Panc1 (cell line): ENCODE measurements around the gene WIPF1. TPM values are rescaled to one million over a fixed set of nuclear protein-coding genes. Genes with fewer than 3 reads are reported as not detected.

ENCODE experiments used
- ATAC-seq: fragments of 200-7000 bp; cut with Tn5 transposase; 2 replicates; pipeline ENCODE4 v1.9.1; 2020; ENCODE audit warnings: mild to moderate bottlenecking, moderate library complexity
- BruUV-seq: library from RNA; stranded (reverse); fragments of 400-500 nt; replicated peaks from 2 replicates; lab custom pipeline; 2021; lab: Mats Ljungman, UMichigan
- CTCF ChIA-PET: fragments of 300-600 bp; sonication (Branson Sonifier 250); formaldehyde crosslinking; loops from one replicate; lab custom pipeline; 2022; ENCODE audit warnings: antibody characterized with exemption; lab: Charles Lee
- POLR2A ChIA-PET: fragments of 300-600 bp; sonication (Branson Sonifier 250); formaldehyde crosslinking; loops from one replicate; lab custom pipeline; 2022; ENCODE audit warnings: antibody characterized with exemption; lab: Charles Lee
- DNase-seq: peaks from one replicate; pipeline ENCODE4 v3.0.0-alpha.2; 2010; ENCODE audit warnings: low read depth, low spot score
- H3K27ac ChIP-seq: 2 replicates; pipeline ENCODE4 v1.5.1; 2011; ENCODE audit warnings: mild to moderate bottlenecking, low read length, inconsistent platforms
- H3K27me3 ChIP-seq: fragments of 200-500 bp; sonication (Bioruptor generic); 2 replicates; pipeline ENCODE4 v1.6.0; 2014; ENCODE audit warnings: low read length, inconsistent platforms; ENCODE audit not compliant: control insufficient read depth, insufficient read depth
- H3K36me3 ChIP-seq: fragments of 200-500 bp; sonication (Bioruptor generic); 2 replicates; pipeline ENCODE4 v1.5.1; 2014; ENCODE audit warnings: inconsistent platforms, mild to moderate bottlenecking, low read length, moderate library complexity; ENCODE audit not compliant: control insufficient read depth, insufficient read depth
- H3K4me1 ChIP-seq: 2 replicates; pipeline ENCODE4 v1.5.1; 2011; ENCODE audit warnings: inconsistent platforms, mild to moderate bottlenecking, low read length, moderate library complexity; ENCODE audit not compliant: control insufficient read depth, insufficient read depth
- H3K4me3 ChIP-seq, 2 experiments: 2 replicates each; pipeline ENCODE4 v1.5.1; 2011 to 2012; ENCODE audit warnings: low read depth in 2 of 2, low read length in 2 of 2, mild to moderate bottlenecking in 2 of 2, inconsistent platforms in 1 of 2, moderate library complexity in 1 of 2
- H3K9me3 ChIP-seq: fragments of 200-500 bp; sonication (Bioruptor generic); 2 replicates; pipeline ENCODE4 v1.5.1; 2014; ENCODE audit warnings: low read depth, mild to moderate bottlenecking, inconsistent platforms, low read length, moderate library complexity; ENCODE audit not compliant: control insufficient read depth, insufficient read depth
- POLR2AphosphoS5 ChIP-seq: IDR thresholded peaks from 2 replicates; pipeline ENCODE4 v1.6.1; 2012; ENCODE audit warnings: mild to moderate bottlenecking, low read depth, low read length, moderate library complexity
- SIN3A ChIP-seq: IDR thresholded peaks from 2 replicates; pipeline ENCODE4 v1.6.1; 2012; ENCODE audit warnings: low read depth, mild to moderate bottlenecking, low read length, moderate library complexity, borderline replicate concordance; ENCODE audit not compliant: insufficient read depth
- TCF7L2 ChIP-seq: IDR thresholded peaks from 2 replicates; pipeline ENCODE4 v1.6.1; 2011; ENCODE audit warnings: mild to moderate bottlenecking, low read depth, low read length, inconsistent platforms
- in situ Hi-C: cut with HindIII; loops from 2 replicates; pipeline ENCODE4 v1.10.0; 2016; ENCODE audit warnings: low sequenced_read_pairs, low pct_unique_long_range_greater_than_20kb
- intact Hi-C: fragments of 100-400 bp; cut with micrococcal nuclease; formaldehyde crosslinking; loops from one replicate; pipeline ENCODE4 v1.10.0; 2022; ENCODE audit not compliant: unreplicated experiment
- total RNA-seq: library from RNA; stranded (reverse); gene quantifications from one replicate; pipeline ENCODE4 v1.2.1, GENCODE V29; 2021; ENCODE audit not compliant: unreplicated experiment
- TF ChIP-seq, protein P1 (sequence below): fragments of 450-650 bp; IDR thresholded peaks from 2 replicates; pipeline ENCODE4 v1.5.1; 2017; ENCODE audit warnings: mild to moderate bottlenecking
- TF ChIP-seq, protein P2 (sequence below), 2 experiments: IDR thresholded peaks; 2 replicates each; pipeline ENCODE4 v1.6.1; 2011 to 2012; ENCODE audit warnings: low read depth in 2 of 2, control low read depth in 1 of 2, low read length in 1 of 2, mild to moderate bottlenecking in 1 of 2, moderate library complexity in 1 of 2; ENCODE audit not compliant: insufficient read depth in 1 of 2

WIPF1 gene
- total RNA-seq, 1 experiment from 2014 or later: 8.3 TPM

- in situ Hi-C loops: no loop called here
- Histone ChIP-seq H3K9me3 (peaks cover 6% of the 10 kb centered on the region), H3K36me3 (no peaks in the 10 kb centered on the region), H3K4me1 (no peaks in the 10 kb centered on the region), H3K27me3 (peaks cover 9% of the 10 kb centered on the region), H3K4me3 (no peak overlapping the region), H3K27ac (no peak overlapping the region)
- no TSS peak for BruUV-seq
- POLR2A ChIA-PET: no interaction called here
- TF ChIP-seq SIN3A (no peak), POLR2AphosphoS5 (no peak), TCF7L2 (no peak)
- TF ChIP-seq, protein P1, sequence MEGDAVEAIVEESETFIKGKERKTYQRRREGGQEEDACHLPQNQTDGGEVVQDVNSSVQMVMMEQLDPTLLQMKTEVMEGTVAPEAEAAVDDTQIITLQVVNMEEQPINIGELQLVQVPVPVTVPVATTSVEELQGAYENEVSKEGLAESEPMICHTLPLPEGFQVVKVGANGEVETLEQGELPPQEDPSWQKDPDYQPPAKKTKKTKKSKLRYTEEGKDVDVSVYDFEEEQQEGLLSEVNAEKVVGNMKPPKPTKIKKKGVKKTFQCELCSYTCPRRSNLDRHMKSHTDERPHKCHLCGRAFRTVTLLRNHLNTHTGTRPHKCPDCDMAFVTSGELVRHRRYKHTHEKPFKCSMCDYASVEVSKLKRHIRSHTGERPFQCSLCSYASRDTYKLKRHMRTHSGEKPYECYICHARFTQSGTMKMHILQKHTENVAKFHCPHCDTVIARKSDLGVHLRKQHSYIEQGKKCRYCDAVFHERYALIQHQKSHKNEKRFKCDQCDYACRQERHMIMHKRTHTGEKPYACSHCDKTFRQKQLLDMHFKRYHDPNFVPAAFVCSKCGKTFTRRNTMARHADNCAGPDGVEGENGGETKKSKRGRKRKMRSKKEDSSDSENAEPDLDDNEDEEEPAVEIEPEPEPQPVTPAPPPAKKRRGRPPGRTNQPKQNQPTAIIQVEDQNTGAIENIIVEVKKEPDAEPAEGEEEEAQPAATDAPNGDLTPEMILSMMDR: no peak
- TF ChIP-seq, protein P2, sequence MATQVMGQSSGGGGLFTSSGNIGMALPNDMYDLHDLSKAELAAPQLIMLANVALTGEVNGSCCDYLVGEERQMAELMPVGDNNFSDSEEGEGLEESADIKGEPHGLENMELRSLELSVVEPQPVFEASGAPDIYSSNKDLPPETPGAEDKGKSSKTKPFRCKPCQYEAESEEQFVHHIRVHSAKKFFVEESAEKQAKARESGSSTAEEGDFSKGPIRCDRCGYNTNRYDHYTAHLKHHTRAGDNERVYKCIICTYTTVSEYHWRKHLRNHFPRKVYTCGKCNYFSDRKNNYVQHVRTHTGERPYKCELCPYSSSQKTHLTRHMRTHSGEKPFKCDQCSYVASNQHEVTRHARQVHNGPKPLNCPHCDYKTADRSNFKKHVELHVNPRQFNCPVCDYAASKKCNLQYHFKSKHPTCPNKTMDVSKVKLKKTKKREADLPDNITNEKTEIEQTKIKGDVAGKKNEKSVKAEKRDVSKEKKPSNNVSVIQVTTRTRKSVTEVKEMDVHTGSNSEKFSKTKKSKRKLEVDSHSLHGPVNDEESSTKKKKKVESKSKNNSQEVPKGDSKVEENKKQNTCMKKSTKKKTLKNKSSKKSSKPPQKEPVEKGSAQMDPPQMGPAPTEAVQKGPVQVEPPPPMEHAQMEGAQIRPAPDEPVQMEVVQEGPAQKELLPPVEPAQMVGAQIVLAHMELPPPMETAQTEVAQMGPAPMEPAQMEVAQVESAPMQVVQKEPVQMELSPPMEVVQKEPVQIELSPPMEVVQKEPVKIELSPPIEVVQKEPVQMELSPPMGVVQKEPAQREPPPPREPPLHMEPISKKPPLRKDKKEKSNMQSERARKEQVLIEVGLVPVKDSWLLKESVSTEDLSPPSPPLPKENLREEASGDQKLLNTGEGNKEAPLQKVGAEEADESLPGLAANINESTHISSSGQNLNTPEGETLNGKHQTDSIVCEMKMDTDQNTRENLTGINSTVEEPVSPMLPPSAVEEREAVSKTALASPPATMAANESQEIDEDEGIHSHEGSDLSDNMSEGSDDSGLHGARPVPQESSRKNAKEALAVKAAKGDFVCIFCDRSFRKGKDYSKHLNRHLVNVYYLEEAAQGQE (IDR thresholded peaks at IDR 0.05; ENCODE audit: insufficient read depth in 1 of 2, low read depth in 2 of 2, low read length in 1 of 2): no peak
- CTCF ChIA-PET: no interaction called here
- no peak for DNase-seq
- intact Hi-C loops: no loop called here
- no peak for ATAC-seq
These were observed 80.9 kb downstream of the WIPF1 start for GRCh38 chr2:174516501-174517378.

DNA sequence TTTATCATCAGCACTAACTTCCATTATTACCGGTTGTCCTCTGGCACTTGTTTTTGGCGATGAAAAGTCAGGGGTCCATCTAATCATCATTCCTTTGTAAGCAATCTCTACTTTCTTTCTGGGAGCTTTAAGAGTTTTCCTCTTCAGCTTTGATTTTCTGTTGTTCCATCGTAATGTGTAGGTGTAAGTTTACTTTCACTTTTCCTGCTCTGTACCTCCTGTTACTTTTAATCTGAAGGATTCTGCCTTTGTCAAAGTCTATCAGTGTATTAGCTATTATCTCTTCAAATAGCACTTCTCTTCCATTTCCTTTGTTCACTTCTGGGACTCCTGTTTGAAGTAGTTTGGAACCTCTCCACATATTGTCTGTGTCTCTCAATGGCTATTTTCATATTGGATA lies 85.3 kb downstream of the WIPF1 start:
- DNase-seq: no peak
- H3K27ac ChIP-seq: no peak overlapping the region
- in situ Hi-C loops: no loop called here
- no peaks in the 10 kb centered on the region for H3K4me1 ChIP-seq
- CTCF ChIA-PET: no interaction called here
- no TSS peak for BruUV-seq
- intact Hi-C loops: no loop called here
- no peak for TF ChIP-seq TCF7L2
- TF ChIP-seq, protein P1: no peak
- TF ChIP-seq SIN3A: no peak
- TF ChIP-seq, protein P2 (IDR thresholded peaks at IDR 0.05; ENCODE audit: insufficient read depth in 1 of 2, low read depth in 2 of 2, low read length in 1 of 2): no peak
- TF ChIP-seq POLR2AphosphoS5: no peak
- no peaks in the 10 kb centered on the region for H3K27me3 ChIP-seq
- H3K4me3 ChIP-seq: no peak overlapping the region
- H3K9me3 ChIP-seq: peaks cover 13% of the 10 kb centered on the region
- POLR2A ChIA-PET: no interaction called here
- ATAC-seq: no peak
- no peaks in the 10 kb centered on the region for H3K36me3 ChIP-seq
